T-helper 1 cell treated with Interleukin-12 subunit alpha and Interleukin-12 subunit beta and Interleukin-4 antibody, amounts not matched to agents 30 ng/mL and 1 ng/mL, for 36 hours (primary cell): ENCODE data around the gene PPP5C. TPM values are rescaled to one million over a fixed set of nuclear protein-coding genes. Genes with fewer than 3 reads are reported as not detected.
"Not testable (repeated sequence)": the region's sequence is repeated elsewhere in the genome, so short reads cannot be mapped to it uniquely, and the experiment has no call there.

ENCODE experiments used
- intact Hi-C: fragments of 100-400 bp; cut with micrococcal nuclease; formaldehyde crosslinking; loops from one replicate; pipeline ENCODE4 v1.15.1; 2024
- total RNA-seq: library from RNA; stranded (reverse); gene quantifications from 2 replicates; pipeline ENCODE4 v1.2.3, GENCODE V29; 2022

PPP5C gene
- total RNA-seq, 1 donor from 2014 or later: 118 TPM

- intact Hi-C loops: no loop called here
Observed at GRCh38 chr19:46428239-46429135, 81.6 kb downstream of the PPP5C start, which contains the start of gene PNMA8C. TSS of gene PNMA8C (minus strand) at chr19:46428936. CDS start at chr19:46428359, 577 bp downstream.

GRCh38 chr19:46429999-46430398 lies 83.1 kb downstream of the PPP5C start:
- intact Hi-C loops: no loop called here

- intact Hi-C loops: no loop called here
Observed at GRCh38 chr19:46431824-46432223, 84.9 kb downstream of the PPP5C start.

- intact Hi-C loops: not testable (repeated sequence)
Observed at GRCh38 chr19:46433470-46433869, 86.6 kb downstream of the PPP5C start.

GRCh38 chr19:46435009-46435408 lies 88.1 kb downstream of the PPP5C start:
- intact Hi-C loops: no loop called here

GRCh38 chr19:46435689-46436088 lies 88.8 kb downstream of the PPP5C start:
- intact Hi-C loops: not testable (repeated sequence)

Other genes starting within 250 kb of the PPP5C start
- gene IGFL3, start 222.4 kb upstream of the PPP5C start, total RNA-seq: not detected in 2 replicates
- gene IGFL2, start 198.8 kb upstream of the PPP5C start, total RNA-seq: not detected in 2 replicates
- not detected in 2 replicates for gene IGFL1, start 117.3 kb upstream of the PPP5C start, total RNA-seq
- gene HIF3A, start 50.0 kb upstream of the PPP5C start, total RNA-seq: not detected in 2 replicates
- gene CCDC8, start 66.5 kb downstream of the PPP5C start, total RNA-seq: not detected in 2 replicates
- gene PNMA8C, start 81.8 kb downstream of the PPP5C start, total RNA-seq: not detected in 2 replicates
- not detected in 2 replicates for gene PNMA8A, start 124.5 kb downstream of the PPP5C start, total RNA-seq
- not detected in 2 replicates for gene PNMA8B, start 148.8 kb downstream of the PPP5C start, total RNA-seq